Embryonic facial prominence (tissue), 1 donor: ENCODE results near the gene PLCH2.
"Not testable (repeated sequence)": the region's sequence is repeated elsewhere in the genome, so short reads cannot be mapped to it uniquely, and the experiment has no call there.

Source experiments
- DNase-seq: peaks from one replicate; pipeline ENCODE4 v3.0.0-alpha.2; 2016; ENCODE audit errors: extremely low spot score

The PLCH2 gene

DNA sequence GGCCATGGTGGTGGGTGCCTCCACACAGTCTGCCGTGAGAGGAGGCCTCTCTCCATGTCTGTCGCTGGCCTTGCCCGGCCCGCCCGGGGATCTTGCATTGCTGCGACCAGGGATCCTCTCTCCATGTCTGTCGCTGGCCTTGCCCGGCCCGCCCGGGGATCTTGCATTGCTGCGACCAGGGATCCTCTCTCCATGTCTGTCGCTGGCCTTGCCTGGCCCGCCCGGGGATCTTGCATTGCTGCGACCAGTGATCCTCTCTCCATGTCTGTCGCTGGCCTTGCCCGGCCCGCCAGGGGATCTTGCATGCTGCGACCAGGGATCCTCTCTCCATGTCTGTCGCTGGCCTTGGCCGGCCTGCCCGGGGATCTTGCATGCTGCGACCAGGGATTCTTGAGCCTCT, 35.7 kb upstream of the PLCH2 start:
- not testable (repeated sequence) for DNase-seq

DNA sequence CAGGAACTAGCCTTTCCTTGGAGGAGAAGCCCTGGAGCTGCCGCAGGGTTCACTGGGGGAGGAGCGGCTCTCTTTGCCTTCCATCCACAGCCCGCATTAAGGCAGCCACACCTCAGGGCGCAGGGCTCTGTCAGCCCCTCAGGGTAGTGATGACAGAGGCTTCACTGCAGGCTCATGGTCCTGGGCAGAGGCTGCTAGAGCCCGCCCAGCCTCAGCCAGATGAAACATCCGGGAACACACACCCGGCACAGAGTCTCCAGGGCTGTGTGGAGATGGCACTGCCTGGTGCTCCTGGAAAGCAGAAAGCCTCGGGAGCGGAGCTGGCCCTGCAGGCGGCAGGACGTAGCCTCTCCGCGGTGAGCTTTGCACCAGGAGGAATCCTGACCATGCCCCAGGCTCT, 34.3 kb upstream of the PLCH2 start:
- no peak for DNase-seq

DNA sequence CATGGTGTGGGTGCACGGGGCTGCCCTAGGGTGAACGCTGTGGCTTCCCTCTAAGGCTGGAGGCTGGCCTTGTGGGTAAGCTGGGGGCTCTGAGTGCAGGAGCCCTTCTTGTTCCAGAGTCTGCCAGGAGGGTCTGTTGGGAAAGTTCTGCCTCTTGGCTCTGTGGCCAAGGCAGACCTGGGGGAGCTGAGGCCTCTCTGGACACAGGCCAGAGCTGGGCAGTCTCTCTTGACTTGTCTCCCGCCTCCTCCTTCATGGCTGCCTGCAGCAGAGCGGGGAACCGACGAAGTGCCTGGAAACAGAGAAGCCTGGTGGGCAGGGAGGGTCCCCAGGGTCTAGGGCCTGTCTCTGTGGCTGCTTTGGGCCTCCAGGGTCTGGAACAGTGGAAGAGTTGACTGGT, 33.4 kb upstream of the PLCH2 start:
- DNase-seq: no peak

DNA sequence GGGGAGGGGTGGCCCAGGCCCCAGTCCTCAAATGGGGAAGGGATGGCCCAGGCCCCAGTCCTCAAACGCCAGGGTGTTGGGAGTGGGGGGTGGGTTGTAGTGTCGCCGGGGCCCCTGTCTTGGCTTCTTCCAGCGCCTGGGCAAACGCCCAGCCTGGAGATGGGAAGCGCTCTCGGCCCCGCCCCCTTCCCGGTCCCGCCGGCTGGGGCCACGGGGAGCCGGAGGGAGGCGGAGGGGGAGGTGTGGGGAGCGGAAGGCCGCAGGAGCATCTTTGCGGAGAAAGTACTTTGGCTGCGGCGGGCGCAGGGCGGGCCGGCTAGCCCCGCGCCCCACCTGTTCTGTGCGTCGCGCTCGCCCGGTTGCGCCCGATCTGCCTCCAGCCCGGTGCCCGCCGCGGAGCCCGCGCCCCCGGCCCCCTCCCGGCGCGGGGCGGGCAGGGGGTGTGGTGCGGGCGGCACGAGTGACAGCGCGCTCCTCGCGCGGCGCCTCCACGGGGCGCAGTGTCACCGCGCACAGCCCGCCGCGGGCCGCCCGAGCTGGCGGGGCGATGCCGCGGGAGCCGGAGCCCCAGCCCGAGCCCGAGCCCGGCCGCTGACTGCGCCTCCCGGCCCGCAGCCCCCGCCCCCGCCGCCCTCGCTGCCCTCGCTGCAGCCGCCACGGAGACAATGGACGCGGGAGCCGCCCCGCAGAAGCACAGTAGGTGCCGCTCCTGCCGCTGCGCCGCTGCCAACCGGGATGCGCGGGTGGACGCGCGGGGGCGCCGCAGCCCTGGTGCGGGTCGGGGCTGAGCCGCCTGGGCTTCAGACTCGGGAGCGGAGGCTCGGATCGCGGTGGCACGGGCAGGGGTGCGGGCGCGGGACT, 32.6 kb upstream of the PLCH2 start:
- no peak for DNase-seq

DNA sequence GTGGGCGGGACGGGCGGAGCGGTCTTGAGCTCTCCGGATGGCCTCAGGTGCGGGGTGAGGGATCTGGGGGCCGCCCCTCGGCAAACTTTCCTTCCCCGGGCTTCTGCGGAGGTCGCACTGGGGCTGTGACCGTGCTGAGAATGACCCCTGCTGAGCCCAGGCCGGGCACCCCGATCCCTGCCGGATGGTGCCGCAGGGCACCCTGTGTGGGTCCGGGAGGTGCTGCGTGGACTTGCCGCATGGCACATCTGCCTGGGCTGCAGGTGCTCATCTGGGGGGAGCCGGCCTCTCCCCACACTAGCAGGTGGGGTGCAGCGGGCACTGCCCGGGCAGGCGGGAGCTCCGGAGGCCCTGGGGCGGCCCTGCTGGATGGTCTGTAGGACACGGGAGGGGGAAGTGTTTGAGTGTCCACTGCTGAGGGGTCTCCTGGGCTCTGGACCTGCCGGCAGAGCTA, 31.9 kb upstream of the PLCH2 start:
- DNase-seq: no peak

DNA sequence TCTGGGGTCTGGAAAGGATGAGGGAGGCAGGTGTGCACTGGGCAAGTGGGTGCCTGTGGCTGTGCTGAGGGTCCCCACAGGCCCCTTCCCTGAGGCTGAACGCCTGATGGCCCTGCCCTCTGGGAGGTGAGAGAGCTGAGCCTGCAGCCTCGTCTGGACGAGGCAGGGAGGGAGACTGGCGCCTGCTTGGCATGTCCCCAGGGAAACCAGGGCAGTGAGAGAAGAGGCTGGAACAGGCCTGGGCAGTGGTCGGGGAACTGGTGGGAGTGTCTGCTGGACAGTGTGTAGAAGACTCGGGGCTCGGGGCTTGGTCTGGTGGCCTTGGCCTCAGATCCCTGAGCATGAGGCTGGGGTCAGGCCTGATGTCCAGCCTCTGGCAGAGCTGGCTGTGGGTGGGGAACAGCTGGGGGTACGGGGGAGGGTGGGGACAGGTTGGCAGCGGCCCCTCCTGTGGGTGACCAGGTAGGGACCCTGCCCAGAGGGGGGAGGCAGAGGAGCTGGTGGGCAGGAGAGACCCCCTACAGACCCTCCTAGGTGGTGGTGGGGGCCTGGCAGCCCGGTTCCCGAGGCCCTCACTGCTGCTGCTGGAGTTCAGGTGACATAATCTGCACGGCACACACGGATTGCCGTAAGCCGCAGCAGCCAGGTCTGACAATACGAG, 30.8 kb upstream of the PLCH2 start:
- DNase-seq: no peak

DNA sequence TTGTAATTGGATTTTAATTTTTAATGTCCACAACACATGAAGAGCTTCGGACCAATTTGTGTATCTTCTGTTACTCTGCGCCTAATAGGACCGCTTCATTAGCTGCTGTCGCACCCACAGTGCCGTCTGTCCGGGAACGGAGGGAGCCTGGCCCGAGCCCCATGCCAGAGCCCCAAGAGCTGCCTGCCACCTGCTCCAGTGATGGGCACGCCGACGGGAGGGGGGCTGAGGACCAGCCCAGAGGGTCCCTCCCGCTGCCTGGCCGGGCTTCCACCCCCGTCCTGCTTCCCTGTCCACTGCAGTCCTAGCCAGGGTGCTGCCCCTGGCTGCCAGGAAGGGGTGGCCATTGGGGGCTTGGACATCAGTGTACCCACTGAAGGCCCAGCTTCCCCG, 30.3 kb upstream of the PLCH2 start:
- no peak for DNase-seq

DNA sequence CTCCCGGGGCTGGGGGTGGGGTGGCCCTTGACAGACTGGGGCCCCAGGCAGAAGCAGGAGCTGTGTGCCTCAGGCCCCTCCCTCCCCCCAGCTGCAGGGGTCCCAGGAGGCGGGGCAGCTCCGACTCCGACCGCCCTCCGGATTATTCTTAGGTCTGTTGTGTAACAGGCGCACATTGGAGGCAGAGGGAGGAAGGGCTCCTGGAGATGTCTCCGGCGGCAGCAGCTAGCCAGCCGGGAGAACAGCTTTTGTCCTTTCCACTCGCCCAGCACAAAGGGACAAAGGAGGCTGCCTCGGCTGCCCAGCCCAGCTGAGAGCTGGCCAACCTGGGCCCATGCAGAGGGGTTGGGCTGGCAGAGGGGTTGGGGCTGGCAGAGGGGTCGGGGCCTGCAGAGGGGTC, 29.7 kb upstream of the PLCH2 start:
- no peak for DNase-seq

DNA sequence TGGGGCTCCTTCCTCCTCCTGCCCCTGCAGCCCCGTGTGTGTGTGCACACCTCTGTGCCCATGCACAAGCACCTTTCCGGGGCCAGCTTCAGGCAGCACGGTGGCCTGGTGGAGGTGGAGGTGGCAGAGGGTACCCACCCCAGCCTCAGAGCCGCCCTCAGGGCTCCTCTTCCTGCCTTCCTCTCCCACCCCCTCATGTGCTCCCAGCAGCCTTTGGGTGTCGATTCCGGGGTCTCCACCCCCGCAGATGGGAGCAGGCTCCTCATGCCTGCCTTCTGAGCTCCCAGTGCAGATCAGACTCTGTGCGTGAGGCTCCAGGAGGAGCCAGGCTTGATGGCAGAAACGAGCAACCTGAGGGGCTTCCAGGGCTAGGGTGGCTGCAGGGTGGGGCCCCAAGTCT, 29.2 kb upstream of the PLCH2 start:
- DNase-seq: no peak

DNA sequence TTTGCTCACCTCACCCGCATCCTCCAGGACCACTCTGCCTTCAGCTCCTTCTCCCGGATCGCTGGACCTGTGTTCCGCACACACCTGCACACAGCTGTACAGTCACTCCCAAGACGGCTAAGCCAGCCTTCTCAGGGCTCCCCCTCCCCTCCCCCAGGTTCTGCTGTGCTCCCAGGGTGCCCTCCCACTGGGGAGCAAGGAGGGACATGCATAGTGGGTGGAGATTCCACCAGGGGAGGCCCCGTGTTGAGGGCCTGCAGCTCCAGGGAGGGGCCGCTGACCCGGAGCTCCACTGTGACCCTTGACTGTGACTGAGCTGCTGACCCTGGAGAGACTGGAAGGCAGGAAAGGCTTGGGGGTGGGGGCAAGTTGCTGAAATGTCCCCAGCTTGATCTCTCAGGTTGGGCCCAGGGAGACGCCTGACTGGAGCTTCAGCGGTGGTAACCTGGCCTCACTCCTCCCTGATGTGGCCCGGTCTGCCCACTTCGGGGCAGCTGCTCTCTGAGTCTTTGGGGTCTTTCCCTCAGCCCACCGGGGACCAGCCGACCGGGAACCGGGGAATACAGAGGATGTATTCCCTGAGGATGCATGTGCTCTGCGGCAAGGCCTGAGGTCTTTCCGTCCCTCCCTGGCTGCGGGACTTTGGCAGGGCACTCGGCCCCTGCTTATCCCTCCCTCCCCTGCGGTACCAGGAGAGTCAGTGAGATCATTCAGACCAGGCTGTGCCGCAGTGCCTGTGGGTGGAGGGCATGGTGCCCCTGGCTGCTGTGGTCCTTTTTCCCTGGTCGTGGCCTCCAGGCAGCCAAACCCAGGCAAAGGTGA, 28.6 kb upstream of the PLCH2 start:
- DNase-seq: no peak

DNA sequence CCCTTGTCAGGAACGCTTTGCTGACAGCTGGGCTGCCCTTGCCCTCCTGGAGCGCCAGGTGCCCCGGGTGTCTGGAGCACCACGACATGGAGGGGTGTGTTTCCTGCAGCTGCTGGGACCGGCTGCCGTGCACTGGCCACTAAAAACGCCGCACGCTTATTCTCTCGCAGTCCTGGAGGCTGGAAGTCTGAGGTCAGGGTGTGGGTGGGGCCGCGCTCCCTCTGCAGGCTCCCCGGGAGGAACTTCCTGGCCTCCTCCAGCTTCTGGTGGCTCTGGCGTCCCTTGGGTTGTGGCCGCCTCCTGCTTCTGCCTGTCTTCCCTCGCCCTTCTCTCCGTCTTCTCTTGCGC, 28.0 kb upstream of the PLCH2 start:
- no peak for DNase-seq

DNA sequence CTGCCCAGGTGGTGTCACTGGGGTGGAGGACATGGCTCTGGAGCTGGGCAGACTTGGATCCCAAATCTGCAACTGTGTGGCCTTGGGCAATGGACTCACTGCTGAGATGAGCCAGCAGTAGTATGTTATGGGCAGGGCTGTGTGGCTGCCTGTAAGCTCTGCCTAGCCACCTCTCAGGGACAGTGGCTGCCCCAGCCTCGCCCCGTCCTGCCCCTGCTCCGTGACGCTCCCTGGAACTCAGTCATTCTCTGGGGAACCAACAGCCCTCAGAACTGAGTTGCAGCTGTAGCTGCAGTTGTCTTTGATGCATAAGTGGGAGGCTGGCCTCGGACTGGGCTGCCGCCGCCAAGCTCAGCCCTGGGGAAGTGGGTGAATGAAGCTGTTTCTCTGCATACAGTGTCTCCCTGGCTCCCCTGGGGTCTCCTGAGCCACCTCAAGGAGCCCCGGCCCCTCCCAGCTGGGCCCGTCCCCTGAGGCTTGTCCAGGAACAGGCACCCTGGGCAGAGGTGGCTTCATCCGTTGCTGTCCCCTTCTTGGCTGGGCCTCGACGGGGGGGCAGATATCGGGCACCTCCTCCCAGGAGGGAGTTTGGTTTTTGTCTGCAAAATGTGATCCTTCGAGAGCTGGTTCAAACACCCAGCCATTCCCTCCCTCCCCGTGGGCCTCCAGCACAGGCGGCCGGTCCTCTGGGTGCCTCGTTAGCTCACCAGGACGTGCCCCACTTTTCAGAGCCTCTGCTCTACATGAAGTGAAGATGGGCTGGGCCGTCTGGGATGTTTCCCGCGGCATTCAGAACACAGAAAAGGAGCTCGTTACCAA, 26.2 kb upstream of the PLCH2 start:
- no peak for DNase-seq

DNA sequence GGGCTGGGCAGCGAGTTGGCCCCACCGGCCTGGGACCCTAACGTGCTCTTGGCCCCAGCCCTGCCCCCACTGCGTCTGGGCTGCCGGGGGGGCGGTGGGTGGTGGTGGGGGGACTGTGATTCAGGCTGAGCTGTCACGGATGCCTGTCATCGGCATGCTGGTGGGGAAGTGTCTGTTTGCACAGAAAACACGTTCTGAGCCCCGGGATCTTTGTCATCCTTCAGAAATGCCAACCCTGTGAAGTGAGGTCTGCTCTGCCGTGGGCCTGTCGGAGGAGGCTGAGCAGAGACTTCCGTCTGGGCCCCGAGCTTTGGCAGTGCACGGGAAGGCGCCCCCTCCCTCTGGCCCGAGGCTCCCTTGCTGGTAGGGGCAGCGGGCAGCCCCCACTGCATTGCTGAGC, 24.3 kb upstream of the PLCH2 start:
- no peak for DNase-seq

DNA sequence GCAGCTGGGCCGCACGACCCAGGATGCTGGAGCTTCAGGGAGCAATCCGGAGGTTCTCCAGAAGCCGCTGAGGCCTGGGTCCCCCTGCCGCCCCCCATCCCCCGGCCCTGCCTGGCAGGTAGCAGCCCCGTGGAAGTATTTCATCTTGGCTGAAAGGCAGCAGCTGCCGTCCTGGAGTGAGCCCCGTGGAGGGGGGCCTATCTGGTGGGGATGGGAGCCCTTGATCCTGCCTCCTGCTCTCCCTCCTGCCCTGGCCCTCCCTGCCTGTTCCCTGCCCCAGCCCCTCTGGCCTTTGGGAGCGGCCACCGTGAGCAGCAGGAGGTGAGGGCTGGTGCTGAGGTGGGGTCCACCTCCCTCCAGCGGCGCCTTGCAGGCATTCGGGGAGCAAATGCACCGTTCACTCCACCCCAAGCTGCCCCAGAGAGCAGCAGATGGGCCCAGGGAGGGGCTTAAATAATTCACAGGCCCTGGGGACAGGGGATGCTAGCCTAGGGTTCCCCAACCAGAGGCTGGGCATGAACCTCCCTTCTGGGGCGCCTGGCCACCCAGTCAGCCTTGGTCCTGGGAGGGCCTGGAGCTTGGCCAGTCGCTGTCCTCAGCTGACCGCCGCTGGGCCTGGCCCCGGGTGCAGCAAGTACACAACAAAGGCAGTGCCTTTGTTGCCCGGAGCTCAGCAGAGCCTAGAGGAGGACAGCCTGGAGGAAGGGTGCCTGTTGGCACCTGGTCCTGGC, 23.7 kb upstream of the PLCH2 start:
- no peak for DNase-seq

DNA sequence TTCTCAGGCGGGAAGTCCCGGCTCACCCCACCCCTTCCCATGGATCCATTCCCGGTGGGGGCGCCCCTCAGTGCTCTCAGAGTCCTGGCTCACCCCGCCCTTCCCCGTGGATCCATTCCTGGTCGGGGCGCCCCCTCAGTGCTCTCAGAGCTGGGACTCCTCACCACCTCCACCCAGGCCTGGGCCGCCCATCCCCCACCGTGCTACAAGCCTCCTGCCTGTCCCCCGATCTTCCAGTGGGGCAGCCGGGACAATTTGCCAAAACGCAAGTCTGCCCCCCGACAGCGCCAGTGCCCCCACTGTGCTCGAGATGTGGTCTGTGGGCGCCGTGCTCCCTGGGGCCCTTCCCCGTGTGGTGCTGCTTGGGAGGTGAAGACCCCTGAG, 23.2 kb upstream of the PLCH2 start:
- DNase-seq: no peak

DNA sequence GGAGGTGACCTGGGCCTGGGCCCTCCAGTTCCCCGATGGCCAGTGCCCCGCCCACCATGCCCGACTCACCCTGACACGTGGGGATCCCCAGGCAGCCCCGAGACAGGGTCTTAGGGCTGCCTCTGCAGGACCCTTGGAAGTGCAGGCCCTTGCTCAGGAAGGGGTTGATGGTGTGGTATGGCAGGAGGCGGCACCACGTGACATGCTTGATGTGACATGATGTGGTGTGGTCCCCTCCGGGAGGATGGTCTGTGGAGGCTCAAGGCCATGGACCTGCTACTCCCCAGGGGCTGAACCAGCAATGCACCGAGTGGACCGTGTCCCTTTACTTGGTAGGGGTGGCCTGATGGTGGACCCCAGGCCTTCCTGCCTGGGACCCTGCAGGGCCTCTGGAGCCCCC, 21.9 kb upstream of the PLCH2 start:
- DNase-seq: no peak

DNA sequence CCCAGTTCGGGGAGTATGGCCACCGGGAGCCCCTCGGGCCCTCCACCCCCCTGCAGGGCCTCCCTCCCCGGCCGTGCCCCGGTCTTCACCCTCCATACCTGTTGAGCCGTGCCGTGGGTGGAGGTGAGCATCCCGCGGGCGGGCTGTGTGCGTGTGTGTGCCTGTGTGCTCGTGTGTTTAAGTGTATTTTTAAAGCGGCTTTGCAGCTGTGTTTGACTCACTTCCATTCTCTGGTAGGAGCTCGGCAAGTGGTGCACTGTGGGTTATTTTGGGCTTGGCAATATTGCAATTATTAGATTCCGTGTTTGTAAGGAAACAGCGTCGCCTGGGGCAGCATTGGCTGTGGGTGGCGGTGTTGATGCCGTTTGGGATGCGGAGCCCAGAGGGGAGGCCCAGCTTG, 20.3 kb upstream of the PLCH2 start:
- no peak for DNase-seq

DNA sequence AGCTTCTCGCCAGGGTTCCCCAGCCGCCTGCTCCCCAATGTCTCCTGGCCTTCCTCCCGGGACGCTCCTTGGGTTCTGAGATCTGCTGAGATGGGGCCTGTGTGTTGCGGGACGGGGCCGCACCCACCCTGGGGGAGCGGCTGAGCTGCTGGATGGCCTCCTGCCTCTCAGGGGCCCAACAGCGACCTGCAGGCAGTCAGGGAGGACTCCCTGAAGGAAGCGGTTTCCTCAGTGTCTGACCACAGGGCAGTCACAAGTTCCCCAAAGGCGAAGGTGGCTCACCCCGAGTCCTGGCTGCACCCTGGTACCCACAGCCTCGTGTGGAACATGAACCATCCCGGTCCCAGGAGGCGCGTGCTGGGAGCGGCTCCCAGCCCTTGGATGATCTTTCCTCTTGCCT, 18.6 kb upstream of the PLCH2 start:
- DNase-seq: no peak

DNA sequence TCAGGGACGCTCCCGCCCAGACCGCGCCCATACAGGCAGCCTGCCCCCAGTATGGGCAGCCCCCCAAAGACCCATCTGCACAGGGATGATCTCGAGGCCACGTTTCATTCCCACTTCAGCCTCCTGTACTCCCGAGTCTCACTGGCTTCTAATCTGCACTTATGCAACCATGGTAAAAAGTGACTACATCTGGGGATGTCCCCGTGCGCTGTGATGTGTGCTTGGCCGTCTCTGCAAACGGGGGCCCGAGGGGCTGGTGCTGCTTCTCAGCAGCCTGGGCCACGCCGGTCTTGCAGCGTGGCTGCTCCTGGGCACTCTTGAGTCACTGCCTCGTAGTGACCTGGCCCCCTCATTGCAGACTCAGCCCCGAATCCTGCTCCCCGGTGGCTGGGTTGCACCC, 17.4 kb upstream of the PLCH2 start:
- no peak for DNase-seq

DNA sequence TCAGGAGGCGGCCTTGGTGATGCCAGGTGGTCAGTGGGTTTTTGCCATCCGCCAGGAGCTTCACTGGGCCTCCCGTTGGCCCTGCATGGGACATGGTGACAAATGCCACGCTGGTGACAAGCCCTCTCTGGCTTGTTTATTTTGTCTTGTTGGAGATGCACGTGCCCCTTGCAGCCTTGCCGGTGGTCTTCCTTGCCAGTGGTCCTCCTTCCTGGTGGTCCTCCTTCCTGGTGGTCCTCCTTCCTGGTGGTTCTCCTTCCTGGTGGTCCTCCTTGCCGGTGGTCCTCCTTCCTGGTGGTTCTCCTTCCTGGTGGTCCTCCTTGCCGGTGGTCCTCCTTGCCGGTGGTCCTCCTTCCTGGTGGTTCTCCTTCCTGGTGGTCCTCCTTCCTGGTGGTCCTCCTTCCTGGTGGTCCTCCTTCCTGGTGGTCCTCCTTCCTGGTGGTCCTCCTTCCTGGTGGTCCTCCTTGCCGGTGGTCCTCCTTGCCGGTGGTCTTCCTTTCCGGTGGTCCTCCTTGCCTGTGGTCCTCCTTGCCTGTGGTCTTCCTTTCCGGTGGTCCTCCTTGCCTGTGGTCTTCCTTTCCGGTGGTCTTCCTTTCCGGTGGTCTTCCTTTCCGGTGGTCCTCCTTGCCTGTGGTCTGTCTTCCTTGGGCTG, 16.9 kb upstream of the PLCH2 start:
- DNase-seq: not testable (repeated sequence)

DNA sequence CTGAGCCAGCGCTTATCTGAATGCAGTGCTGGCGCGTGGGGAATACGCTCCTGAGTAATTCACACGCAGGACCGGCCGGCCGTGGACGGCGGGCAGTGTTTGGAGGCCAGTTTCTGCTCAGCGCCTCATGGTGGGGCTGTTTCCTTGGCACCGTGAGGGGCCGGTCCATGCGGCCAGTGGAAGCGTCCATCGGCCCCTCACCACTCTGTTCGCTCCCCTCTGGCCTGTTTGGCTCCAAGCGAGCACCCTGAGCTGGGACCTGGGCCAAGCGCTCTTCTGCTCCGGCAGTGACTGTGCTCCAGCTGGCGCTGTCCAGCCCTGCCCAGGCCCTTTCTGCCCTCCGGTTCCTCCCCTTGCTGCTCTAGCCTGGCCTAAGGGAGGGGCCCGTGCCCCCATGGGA, 16.3 kb upstream of the PLCH2 start:
- DNase-seq: no peak
